Brain pericyte (primary cell): Measurements from ENCODE around the gene OTOG.

Experiments
- DNase-seq: peaks from one replicate; pipeline ENCODE4 v3.0.0-alpha.2; 2012; ENCODE audit warnings: low read depth, low spot score

Gene OTOG

DNA sequence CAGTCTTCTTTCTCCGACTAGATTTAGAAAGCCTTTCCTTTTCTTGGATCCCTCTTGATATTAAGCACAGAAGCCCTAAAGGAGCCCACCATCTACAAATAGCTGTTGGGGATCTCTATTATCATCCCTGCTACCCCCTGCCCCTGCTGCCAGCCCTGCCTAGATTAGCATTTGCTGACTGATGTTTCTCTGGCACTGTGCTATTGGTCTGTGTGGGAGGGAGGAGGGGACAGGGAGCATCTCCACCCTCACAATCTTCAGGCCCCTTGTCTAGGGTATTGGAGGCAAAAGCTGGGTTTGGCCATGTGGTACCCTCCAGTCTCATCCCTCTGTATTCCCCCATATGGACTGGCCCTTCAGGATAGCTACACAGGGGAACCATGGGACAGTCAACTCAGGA lies 9.0 kb upstream of the OTOG start:
- DNase-seq = no peak

DNA sequence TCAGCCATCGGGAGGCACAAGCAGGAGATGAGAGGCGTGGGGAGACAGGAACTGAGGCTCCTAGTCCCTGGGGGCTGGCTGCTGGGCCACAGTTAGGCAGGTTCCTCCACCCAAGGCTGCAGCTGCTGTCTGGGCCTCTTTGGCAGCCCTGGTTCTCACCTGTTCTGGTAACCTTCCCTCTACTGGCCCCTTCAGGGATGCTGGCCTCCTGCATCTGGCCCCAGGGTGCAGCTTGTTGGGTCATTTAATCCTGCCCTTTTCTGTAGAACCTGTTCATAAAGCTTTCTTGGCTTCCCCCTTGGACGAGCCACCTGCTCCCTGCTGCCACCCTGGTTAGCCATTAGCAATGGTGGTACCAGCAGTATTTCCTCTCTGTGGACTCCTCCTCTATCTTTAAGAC lies 8.3 kb upstream of the OTOG start:
- no peak for DNase-seq

DNA sequence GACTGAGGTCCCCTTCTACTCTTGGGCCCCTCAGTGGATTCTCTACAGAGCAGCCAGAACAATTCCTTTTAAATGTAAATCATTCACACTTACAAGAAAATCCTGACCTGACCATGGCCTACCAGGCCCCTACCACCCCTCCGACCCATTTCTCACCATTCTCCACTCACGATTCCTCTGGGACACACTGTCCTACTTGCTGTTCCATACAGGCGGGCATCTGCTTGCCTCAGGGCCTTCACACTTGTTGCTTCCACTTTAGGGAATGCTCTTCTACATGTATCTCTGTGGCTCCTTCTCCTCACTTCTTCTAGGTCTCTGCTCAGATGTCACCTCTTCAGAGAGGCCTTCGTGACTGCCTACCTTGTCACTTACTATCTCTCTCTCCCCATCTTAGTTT lies 6.3 kb upstream of the OTOG start:
- DNase-seq = no peak

DNA sequence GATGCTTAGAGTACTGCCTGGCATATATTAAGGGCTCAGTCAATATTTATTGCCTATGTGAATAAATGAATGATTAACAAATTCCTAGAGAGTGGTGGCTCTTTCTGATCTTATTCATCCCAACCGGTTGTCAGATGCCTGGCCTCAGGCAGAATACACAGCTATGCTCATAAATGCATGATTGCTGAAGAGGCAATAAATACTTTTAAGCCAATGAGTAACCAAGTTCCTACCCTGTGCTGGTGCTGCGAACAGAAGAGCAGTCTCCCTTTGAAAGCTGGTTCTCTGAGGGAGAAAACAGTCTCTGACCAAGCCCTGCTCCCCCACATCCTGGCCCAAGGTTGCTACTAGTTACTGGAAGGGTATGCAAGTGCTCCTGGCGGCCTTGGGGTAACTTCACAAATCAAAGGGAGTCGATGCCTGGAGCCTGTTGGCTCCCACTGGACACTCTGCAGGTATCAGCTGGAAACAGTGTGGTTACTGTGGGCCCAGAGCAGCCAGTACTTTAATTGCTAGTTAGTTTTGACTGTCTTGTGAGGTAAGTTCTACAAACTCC lies 5.7 kb upstream of the OTOG start:
- DNase-seq = no peak

DNA sequence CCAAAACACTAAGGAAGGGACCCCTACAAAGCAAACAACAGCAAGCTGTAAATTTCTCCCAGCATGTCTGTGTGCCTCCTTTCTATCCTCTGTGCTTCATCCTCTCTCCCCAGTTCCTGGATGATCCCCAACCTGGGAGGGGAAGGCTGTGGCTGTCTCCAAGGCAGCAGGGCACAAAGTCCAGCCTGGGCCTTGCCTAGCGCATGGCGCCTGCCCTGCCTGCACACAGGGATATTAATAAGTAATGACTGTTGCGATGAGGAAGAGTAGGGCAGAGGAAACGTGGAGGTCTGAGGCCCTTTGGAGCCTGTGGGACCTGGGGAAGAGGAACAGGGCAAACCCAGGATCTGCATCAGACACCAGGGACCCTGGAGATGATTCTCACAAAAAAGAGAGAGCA lies 4.8 kb upstream of the OTOG start:
- no peak for DNase-seq

DNA sequence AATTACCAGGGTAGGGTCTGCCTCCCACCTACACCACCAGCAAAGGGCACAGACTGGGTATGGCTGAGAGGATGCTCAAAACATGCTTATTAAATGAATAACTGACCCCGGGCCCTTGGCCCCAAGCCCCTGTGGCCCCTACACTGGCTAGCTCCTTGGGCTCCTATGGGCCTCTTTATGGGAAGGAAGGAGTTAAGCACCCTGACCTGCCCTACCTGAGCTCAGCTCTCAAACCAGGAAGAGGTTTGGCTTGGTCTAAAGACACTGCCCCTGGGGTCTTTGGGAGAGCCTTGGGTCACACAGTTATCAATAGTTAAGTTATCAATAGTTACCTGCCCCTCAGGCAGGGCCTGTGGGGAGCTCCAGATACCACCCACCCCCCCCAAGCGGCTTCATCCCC lies 4.0 kb upstream of the OTOG start:
- no peak for DNase-seq

DNA sequence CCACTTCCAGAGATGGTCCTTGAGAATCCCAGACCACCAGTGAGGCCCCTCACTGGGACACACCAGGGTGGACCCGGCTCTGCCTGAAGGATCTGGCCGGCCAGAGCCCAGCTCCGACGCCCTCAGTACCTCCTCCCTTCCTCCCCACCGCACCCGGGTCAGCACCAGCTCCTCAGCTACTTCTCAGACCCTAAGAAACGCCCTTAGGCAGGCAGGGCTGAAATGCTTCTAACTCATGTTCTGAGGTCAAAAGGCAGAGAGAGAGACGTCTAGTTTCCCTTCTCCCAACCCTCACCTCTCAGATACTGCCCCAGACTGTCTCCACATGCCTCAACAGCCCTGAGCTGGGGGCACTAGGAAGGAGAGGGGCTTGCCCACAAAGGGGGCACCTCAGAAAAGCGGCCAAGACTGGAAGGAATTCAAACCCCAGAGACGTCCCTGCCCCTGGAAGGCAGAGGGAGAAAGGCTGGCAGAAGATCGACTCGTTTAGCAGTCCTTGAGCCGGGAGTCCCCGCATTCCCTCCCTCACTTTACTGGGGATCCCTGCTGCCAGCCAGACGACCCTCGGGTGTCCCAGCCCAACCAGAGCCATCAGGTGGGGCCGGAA lies 3.4 kb upstream of the OTOG start:
- DNase-seq = no peak

DNA sequence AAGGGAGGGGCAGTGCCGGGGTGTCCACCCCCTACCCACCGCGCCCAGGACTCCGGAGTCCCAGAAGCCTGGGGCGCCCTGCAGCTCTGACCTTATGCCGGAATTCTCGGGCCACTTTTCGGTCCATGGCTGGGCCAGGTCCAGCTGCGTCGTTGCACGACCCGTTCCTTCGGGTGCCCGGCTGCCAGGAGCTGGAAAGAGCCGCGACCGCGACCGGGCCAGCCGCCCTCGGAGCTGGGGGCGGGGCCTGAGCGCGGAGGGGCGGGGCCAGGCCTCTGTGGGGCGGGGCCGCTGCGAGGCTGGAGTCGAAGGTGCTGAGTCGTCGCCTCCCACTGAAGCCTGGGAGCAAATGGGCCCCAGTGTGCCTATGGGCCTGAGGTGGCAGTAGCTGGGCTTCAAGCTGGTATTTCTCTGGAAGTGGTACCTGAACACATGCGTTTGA lies 2.9 kb upstream of the OTOG start, which contains the start of gene USH1C:
Gene USH1C, minus strand, starts transcription at position 236 of the 442 bp plus-strand sequence. Its CDS starts 109 bp downstream, at position 127.
- DNase-seq = no peak

DNA sequence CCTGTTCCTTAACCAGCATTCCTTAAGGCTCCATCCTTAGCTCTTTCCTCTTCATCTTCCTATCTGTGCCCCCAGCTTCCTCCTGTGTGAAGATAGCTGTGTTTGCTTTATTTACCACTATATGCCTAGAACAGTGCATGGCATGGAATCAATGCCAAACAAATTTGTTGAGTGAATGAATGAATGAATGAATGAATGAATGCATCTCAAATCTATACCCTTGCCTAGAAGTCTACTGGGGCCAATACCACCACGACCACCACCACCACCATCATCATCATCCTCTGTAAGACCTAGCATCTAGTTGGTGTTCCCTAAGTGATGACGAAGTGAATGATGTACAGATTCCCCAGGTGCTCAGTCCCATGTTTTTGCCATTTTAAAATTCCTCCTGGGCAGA lies 819 bp upstream of the OTOG start:
- DNase-seq = no peak

DNA sequence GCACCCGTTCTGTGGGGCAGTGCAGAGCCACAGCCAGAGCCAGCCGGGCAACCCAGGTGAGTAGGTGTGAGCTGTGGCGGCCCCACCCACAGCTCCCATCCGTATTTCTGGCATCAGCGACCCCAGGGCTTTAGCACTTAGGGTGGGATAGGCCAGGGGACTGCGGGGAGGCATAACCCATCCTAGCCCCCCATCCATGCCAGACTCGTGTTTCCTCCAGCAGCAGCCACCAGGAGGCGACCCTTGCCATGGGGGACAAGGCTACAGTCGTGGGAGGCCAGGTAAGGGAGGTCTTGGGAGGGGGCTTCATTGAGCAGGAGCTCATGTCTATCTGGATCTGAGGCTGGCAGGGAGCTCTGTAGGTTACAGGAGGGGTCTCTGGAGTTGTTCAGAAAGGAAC lies 873 bp downstream of the OTOG start:
- DNase-seq = no peak

DNA sequence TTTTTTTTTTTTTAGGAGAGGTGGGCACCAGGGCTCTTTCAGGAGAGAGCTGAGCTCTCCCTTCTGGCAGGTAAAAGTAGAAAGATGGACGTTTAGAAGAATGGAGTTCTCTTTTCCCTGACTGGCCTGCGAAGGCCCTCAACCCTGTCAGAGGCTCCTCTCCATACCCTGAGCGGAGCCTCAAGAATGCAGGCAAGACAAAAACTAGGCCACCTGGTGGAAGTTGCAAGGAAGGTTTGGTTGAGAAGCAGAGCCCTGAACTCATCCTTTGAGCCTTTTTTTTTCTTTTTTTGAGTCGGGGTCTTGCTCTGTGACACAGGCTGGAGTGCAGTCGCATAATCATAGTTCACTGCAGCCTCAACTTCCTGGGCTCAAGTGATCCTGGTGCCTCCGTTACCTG lies 1.4 kb downstream of the OTOG start:
- no peak for DNase-seq

DNA sequence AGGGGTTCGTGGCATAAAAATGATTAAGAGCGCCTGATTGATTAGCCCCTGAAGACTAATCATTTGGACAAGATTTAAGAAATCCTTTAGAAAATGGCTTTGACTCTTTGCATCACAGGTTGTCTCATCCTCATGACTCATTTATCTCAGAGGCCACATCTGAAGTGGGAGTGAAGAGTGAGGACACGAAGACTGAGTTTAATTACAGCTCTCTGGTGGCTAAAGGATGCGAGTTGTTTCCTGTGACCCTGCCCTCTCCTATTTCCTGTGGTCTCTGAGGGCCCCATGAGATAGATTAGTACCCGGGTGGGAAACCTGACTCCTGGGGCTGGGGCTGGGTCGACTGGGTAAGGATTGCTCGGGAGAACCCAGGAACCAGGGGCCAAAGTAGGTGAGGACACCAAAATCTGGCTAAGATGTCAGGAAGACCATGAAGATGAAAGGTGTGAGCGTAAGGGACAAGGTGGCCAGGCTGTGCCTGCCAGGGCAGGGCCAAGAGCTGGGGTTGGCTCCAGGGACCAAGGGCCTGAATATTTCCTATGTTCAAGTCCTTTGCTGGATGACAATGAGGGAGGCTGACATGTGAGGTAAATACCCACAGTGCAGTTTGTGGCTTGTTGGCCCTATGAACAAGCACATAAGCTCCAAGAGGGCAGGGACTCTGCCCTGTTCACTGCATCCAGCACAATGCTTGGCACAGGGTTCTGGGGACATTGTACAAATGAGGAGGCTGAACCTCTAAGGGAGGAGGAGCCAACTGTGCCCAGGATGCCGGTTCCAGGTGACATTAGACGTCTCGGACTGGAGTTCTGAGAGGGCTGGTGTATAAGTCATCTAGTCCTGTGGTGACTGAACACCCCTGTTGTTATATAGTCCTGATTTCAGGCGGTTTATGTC lies 3.6 kb downstream of the OTOG start:
- DNase-seq = no peak

DNA sequence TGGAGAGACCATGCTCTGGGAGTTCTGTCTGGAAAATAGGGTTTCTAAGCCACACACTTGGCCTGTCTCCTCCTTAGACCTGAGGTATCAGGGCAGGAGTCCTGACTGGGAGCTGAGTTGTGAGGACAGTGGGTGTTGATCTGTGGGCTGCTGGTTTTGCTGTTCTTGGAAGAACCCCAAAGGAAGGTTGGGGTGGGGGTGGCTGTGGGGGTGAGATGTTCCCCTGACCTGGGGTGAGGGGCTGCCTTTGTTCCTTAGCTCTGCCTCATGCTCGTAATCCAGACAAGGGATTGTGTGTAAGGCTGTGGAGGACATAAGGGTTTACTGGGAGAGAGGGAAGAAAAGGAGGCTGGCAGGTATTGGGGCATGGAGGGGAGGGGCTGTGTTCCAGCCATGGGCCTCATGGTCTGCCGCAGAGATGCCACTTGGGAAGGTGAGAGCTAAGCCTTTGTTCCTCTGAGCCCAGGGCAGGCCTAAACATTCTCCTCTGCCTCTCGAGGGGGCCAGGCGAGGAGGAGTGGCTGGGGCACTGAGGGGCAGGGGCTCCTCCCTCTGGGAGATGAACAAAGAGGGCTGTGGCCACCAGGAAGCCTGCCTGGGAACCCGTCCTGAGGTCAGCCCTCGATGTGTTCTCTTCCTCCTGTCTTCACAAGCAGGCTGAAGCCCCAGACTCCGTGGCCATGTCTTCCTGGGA lies 4.4 kb downstream of the OTOG start:
- no peak for DNase-seq

DNA sequence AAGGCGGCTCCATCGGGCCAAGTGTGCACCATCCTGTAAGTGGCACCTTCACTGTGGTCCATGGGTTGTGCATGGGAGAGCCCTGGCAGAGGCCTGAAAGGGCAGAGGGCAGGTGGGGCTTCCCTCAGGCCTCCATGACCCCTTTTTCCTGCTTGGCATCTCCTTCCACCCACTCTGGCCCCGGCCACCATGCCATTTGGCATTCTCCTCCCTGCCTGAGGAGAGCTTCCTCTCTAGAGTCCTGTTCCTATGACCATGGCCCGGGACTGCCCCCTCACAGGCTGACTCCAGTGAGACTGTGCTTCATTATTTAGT lies 4.9 kb downstream of the OTOG start:
- no peak for DNase-seq

DNA sequence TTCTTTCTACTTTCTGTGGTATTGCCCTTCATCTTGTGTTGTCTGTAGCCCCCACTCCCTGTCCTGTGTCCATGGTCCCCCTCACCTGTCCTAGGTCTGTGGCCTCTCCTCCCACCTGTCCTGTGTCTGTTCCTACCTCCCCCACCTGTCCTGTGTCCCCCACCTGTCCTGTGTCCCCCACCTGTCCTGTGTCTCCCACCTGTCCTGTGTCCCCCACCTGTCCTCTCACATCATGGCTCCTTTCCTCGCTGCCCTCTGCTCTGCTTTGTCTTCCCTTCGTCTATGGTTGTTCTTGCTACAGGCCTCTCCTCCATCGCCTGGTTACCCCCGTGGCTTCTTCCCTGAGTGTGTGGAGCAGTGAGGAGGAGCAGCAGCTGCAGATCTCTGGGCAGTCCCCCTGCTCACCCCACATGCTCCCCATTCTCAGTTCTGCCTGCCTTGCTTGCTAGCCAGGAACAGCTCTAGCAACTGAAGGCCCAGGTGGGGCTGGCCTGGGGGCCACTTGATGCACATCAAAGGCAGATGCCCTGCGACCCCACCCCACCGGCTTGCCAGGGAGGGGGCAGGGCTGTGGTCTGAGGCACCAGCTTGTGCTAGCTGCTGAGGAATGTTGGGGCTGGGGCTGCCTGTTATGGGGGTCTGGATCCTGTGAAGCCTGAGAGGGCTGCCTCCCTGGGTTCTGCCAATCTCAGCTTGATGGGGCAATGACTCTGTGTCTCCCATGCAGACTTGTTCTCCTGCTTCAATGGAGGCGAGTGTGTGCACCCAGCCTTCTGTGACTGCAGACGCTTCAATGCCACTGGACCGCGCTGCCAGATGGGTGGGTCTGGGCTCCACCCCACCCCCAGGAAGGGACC lies 5.6 kb downstream of the OTOG start:
- no peak for DNase-seq

DNA sequence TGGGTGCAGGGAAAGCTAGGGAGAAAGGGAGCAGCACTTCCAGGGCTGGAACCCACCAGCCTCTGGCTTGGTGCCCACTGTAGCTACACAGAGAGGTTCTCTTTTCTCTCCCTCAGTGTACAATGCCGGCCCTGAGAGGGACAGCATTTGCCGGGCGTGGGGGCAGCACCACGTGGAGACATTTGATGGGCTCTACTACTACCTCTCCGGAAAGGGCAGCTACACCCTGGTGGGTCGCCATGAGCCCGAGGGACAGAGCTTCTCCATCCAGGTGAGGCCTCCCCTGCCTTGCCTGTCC lies 6.1 kb downstream of the OTOG start:
- no peak for DNase-seq

DNA sequence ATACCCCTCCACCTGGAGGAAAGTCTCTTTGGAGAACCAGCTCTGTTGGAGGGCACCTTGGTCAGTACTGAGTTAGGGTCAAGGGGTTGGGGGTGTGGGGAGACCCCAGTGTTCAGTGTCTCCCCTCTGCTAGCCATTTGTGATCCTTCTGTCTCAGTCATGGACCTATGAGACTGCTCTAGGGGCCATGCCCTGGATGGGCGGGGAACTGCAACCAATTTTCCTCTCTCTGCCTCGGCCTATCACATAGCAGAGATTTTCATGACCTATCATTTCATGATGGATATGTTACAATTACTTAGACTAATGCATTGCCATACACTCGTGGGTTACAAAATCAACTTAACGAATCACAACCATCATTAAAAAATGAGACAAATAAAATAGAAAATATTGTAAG lies 7.4 kb downstream of the OTOG start:
- no peak for DNase-seq

DNA sequence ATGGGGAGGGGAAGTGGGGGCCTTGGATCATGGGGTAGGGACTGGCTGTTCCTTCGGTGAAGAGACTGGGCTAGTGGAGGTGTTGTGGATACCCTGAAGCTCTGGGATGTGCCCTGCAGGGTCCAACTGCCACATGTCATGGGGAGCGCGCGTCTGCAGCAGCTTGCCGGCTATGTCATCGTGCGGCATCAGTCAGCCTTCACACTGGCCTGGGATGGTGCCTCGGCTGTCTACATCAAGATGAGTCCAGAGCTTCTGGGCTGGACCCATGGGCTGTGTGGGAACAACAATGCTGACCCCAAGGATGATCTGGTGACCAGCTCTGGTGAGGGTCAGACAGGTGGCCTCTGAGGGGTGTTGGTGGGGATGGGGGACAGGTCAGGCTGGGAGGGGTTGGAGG lies 9.9 kb downstream of the OTOG start:
- DNase-seq = no peak

DNA sequence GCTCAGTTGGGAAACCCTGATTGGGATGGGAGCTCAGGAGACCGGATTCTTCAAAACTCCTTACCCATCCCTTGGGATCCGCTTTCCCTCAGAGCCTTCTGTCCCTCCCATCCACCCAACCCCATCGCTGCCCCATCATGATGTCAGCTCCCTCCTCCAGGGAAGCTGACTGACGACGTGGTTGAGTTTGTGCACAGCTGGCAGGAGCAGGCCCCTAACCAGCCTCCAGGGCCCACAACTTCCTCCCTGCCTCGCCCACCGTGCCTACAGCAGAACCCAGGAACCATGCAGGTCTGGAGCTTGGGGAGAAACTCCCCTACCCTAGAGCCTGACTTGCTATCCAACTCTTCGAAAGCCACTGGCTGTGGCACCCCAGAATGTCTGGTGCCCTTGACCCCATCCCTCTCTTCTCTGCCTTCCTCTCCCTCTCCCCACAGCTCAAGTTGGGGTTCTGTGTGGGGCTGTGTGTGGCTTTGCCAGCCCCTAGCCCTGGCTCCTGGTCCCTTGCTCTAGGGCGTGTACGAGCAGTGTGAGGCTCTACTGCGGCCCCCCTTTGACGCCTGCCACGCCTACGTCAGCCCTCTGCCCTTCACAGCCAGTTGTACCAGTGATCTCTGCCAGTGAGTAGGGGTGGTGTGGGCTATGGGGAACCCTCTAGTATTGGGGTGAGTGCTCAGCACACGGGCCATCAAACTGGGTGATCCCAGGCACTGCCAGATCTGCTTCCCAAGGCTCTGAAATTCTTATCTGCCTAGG lies 11.1 kb downstream of the OTOG start:
- no peak for DNase-seq

DNA sequence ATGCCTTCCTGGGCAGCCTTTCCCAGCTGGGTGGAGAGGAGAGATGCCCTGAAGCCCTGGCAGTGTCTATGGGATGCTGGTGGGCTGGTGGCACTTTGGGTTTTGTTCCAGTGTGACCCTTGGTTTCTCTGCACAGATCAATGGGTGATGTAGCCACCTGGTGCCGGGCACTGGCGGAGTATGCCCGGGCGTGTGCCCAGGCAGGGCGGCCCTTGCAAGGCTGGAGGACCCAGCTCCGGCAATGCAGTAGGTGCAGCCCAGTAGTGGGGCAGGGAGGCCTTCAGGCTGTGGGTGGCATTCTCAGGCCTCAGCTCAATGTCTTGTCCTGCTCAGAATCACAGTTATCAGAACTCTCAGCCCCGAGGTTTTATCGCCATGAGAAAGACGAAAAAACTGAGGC lies 11.9 kb downstream of the OTOG start:
- no peak for DNase-seq
